HS-27A (cell line): ENCODE measurements around the gene IFI16.
"Not testable (repeated sequence)": the region's sequence is repeated elsewhere in the genome, so short reads cannot be mapped to it uniquely, and the experiment has no call there.

Experiments
- DNase-seq: peaks from one replicate; pipeline ENCODE4 v3.0.0-alpha.2; 2012; ENCODE audit warnings: low read depth, missing footprints

Gene IFI16

DNA sequence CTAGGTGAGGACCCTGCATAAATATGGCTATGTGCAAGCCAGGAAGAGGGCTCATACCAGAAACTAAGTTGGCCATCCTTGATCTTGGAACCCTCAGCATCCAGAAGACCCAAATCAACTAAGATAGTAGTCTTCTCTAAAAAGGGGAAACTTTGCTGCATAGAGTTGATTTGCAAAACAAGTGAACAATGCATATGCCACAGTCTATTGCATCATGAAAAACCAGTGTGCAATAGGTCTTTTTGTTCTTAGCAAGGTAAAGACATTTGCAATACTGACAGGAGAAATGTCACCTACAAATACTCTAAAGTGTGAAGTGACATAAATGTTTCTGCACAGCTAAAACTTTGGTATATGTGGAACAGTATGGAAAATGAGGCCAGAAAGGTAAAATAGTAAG lies 2.0 kb upstream of the IFI16 start:
- no peak for DNase-seq

DNA sequence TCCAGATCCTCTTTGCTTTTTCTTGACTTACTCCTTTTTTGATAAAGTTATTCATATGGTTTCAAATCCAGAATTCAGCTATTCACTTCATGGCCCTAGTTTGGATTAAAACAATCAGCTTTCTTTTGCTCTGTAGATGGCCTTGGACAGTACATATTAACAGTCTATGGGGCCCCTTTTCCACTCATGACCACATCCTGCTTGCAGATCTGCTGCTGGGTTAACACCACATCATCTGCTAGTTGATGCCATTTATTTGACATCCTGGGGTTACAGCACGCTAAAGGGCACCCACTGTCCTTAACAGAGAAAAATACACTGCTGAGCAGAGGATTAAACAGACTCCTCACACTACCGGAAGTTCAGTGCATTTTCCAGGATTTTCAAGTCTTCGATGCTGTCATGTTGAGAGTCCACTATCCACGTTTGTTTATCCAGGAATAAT lies 941 bp upstream of the IFI16 start:
- DNase-seq: no peak

DNA sequence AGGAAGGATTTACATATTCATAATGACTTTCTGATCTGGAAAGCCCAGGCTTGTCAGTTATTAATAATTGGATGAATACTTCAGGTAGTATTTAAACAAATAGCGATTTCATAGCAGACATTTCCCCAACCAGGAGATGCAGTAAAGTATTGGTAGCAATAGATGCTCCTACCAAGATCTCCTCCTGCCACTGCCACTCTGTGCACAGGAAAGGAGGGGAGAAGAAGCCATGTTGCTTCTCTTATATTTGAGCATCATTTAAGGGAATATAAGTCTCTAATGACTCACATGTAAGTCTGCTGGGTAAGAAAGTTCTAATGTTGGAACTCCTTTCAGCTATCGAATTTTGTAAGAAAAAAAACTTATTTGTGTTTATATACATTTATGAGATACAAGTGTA lies 420 bp upstream of the IFI16 start:
- no peak for DNase-seq

DNA sequence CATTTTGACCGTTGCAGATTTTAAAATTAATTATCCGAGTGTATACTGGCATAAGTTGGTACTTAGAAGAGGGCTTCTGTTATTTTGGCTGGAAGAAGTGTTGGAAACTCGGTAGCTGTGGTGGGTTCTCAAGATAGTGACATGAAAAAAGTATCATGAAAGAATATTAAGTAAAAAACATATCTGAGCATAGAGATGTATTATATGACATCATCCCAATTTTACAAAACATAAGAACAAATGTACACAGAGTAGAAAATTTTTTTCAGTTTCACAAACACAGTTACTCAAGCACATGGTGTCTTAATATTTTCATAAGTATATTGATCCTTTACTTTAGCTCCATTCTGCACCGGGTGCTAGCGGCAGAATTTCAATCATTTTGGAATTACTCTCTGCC lies 684 bp downstream of the IFI16 start:
- DNase-seq: no peak

DNA sequence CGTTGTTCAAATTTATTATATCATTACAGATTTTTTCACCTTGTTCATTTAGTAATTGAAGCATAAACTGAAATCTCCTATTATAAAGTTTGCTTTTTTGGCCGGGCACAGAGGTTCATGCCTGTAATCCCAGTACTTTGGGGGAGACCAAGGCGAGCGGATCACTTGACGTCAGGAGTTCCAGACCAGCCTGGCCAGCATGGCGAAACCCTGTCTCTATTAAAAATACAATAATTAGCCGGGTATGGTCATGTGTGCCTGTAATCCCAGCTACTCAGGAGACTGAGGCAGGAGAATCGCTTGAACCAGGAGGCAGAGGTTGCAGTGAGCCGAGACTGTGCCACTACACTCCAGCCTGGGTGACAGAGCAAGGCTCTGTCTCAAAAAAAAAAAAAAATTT lies 1.3 kb downstream of the IFI16 start:
- DNase-seq: not testable (repeated sequence)

DNA sequence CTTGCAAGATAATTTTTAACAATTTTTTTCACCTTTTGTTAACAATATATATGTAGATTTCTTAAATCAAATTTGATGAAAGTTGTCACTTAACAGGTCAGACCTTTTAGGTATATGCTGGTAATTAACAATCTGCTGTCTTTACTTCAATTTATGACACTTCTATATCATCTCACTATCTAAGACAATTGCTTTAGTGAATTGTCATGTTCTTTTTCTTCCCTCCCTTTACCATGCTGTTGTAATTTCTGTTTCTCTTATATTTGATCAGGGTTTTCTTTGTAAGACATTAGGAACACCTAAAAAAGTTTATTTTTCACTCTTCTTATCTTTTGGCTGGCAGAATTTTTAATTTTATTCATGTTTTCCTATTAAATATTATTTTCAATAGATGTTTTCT lies 2.0 kb downstream of the IFI16 start:
- DNase-seq: no peak

DNA sequence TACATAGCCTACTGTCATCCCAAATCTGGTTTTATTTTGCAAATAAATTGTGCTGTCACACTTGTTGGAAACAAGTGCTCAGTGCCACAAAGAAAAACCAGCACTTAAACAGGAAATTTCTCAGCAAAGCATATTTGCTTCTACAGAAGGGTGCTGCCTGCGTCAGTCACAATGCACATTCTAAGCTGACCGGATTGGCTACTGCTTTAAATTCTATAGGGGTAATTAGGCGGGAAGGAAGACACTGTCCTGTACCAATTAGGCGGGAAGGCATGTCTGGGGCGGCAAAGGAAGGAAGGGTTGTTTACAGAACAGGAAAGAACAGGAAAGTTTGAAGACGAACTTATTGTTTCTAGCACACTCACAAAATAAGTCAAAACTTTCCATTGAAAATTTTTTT lies 2.8 kb downstream of the IFI16 start:
- DNase-seq: no peak

DNA sequence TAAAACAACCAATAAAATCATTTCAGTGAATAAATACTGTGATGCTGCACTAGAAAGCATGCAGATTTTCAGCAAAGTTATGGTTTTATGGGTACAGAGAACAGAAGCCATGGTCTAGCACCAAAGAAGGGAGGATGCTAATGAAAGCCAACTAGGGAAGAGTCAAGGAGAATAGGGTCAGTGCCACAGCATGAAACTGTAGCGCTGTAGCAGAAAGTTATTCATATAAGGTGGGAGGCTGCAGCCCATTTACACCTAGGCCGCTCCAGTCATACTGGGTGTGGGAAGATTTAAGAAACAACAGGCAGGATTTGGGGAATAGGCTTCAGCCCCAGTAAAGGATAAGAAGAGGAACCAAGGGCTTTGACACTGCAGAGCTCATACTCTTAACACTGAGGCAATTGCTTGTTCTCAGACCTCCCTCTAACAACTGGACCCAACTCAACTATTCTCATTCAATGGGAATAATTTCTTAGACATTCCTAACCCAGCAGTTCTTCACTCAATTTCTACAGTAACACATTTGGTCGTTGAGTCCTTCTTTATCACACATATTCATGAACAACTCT lies 4.4 kb downstream of the IFI16 start:
- no peak for DNase-seq

DNA sequence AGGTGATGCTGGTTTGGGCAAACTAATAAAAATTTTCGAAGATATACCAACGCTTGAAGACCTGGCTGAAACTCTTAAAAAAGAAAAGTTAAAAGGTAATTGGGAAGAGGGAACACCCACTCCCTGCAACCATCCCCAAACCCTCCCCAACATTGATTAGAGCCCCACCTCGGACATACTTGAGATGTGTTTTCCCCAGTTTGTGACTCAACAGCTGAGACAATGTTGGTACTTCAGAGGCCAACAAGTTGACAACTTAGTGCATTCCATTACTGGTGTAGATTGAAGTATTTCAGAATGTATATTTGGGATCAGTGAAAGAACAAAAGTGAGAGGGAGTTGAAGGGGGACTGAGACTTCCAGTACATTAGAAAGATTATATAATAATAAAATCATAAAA lies 5.1 kb downstream of the IFI16 start:
- no peak for DNase-seq

DNA sequence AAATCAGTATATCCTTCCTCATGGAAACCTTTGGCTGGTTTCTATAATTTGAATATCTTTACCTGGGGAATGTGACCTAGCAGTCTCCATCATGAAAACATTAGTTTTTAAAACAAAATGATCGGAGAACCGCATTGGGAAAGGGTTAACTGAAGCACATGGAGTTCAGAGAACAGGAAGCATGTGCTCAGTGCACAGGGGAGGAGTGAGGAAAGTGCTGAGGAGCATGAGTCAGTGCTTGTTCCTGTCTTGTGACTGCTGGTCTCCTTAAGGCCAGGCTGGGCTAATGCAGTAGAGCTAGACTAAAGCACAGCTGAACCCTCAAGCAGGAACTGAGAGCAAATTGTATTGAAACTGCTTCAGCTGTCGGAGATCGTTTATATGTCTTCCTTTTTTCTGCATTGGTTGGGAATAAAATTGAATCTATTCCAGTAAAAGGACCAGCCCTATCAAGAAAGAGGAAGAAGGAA lies 5.8 kb downstream of the IFI16 start:
- no peak for DNase-seq

DNA sequence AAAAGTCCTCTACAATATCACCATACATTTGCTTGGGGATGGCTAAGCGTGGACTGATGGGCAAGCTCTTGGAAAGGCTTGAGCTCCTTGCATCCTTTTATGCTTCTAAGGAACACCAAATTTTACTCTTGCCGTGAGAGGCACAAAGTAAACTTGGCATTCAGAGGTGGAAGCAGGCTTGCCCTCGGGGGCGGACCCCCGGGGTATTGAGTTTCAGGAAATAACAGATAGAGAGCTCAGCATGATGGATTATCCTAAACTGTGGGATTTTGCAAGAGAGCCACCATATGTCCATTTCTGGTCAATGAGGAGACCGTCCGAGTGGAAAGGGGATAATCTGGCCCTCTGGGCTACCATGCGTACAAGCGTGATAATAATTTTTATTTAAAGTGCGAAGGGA lies 14.0 kb downstream of the IFI16 start:
- DNase-seq: no peak

DNA sequence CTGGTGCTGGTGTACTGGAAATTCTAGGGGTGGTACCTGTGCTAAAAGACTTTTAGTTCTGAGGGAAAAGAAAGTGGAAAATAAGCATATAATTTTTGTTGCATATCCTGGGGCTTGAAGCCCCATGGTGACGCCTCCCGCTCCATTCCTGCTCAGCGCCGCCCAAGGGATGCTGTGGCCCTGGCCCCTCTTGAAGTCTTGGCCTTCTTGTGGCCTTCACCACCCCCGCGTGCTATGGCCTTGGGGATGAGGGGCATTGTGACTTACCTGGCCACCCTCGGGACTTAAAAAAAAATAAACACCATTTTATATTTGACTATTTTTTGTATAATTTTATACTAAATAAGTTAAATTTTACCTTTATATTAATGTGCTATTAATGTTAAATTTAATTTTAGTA lies 15.3 kb downstream of the IFI16 start:
- DNase-seq: no peak

DNA sequence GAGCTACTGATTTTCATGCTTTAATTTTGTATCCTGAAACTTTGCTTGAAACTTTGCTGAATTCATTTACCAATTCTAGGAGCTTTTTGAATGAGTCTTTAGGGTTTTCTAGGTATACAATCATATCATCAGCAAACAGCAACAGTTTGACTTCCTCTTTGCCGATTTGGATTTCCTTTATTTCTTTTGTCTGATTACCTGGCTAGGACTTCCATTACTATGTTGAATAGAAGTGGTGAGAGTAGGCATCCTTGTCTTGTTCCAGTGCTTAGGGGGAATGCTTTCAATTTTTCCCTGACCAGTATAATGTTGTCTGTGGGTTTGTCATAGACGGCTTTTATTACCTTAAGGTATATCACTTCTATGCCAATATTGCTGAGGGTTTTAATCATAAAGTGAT lies 17.1 kb downstream of the IFI16 start:
- not testable (repeated sequence) for DNase-seq

DNA sequence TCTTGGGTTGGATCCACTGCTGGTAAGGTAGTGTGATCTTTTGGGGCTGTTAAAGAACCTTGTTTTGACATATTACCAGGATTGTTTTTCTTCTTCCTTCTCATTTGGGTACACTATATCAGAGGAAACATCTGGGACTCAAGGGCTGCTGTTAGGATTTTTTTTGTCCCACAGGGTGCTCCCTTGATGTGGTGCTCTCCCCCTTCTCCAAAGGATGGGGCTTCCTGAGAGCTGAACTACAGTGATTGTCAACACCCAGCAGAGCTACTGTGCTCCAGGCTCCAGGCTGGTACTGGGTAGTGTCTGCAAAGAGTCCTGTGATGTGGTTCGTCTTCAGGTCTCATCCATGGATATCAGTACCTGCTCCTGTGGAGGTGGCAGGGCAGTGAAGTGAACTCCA lies 20.6 kb downstream of the IFI16 start:
- no peak for DNase-seq

DNA sequence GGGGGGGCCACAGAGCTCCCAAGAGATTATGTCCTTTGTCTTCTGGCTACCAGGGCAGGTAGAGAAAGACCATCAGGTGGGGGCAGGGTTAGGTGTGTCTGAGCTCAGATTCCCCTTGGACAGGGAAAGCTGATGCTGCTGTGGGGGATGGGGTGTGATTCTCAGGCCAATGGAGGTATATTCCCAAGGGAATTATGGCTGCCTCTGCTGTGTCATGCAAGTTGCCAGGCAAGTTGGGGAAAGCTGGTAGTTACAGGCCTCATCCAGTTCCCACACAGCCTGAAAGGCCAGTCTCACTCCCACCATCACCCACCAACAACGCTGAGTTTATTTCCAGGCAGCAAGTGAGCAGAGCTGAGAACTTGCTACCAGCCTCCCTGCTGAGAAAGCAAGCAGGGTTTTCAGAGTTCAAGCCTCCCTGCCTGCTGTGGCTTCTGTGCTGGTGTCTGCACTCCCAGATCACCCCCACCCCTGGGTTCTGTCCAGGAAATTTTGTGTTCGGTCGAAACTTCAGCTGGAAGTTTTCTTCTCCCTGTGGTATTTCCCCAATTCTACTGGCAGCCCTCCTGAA lies 21.3 kb downstream of the IFI16 start:
- no peak for DNase-seq

DNA sequence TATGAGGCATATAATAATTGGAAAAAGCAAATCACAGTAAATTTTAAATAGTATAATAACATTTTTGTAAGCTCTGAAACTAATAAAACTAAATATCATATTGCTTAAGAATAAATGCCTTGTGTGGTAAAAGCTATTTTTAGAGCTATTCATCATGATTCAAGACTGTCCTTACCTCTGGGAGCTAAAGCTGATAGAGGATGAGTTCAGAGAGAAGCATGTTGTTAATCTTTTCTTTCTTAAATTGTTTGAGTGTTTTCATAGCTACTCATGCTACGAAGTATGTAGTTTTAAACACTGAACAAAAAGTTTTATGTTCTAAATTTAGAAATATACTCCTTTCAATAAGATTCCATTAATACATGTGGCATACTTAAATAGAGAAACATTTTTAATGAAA lies 30.5 kb downstream of the IFI16 start:
- no peak for DNase-seq

DNA sequence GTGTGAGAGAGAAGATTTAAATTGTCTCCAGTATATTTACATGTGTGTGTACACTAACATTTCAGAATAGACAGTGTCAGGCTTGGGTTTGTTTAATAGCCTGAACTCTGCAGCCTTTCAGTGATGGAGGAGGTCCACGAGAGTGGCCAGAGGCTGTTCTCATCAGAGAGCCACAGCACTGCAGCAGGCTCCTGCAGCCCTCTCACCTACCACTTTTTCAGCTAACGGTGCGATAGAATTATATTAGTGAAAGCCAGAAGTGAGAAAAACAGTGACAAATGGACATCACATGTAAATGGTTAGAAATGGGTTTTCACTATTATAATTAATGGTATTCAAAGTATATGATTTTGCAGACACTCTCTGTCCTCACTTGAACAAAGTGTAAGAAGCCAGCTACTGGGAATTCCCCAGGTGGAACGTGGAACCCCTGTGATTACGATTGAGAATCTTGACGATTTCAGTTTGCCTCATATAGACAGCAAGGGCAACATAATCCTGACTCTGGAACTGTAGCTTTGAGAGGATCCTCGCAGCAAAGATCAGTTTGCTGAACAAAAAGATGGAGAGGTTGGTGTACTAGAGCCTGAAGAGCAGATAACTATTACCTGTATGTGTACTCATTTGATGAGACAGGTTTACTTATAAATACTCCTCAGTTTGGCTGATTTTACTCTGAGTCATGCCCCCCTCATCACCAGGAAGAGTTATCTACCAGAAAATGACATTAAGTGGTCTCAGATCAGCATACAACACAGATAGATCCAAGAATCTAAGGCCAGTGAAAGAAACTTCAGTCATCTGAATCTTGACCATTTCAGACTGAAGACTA lies 31.4 kb downstream of the IFI16 start:
- no peak for DNase-seq

DNA sequence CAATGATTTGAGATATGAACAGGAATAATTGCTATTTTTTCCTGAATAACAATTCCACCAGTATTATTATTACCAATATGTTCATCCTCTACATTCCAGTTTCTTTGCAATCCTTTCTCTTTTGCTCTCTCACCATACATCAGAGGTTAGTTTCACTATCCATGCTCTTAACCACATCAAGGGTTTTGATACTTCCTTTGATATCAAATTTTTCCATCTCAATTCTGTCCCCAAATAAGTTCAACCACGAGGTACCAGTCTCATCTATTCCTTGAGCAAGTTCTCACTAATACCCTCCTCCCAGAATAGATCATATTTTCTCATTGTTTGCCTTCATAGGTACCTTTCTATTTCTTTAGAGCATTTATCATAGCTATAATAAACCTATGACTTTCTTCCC lies 36.8 kb downstream of the IFI16 start:
- DNase-seq: not testable (repeated sequence)

DNA sequence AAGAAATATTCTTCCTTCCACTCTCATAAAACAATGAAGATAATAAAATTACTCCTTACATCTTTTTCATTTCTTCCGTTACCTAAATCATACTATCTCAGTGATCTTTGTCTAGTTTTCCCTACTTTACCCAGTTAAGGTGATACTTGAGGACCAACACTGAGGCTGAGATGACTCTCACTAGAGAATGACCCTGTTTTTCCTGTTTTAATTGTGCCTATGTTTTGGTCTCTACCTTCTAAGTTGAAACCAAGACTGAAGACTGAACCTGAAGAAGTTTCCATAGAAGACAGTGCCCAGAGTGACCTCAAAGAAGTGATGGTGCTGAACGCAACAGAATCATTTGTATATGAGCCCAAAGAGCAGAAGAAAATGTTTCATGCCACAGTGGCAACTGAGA lies 41.7 kb downstream of the IFI16 start:
- DNase-seq: no peak

DNA sequence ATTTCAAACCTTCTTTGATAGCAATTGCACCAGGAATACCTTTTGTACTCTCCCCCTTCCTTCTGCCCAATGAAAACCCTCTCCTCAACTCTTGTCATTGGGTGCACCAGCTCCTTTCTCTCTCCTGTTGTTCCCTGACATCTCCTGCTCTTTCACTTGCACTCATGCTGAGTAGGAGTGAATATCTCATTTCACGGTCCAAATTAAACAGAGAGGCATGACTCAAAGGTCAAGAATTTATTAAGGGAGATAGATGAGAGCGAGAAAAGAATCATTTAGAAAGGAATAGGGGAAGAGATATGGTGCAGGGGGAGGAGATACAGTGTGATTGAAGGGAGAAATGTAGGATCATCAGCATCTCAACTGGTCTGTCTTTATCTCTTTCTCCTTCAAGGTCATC lies 44.7 kb downstream of the IFI16 start:
- no peak for DNase-seq

DNA sequence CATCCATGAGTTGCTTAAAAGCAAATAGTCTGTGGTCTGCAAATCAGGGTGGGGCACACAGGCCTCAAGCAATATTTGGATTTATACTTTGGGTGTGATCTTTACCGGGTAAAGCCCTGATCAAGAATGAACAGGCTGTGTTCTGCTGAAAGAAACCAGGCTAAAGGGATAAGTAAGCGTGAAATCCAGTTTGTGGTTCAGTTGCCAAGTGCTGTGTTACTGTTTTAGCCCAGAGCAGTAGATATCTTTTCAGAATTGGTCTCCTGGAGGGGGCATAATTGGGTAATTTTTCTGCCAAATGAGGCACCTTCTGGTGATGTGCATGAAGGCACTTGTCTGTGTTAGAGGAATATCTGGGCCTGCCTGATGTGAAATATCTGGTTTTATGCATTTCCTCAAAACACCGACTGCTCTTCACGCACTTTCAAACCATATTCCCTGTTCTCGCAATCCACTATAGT lies 45.5 kb downstream of the IFI16 start:
- DNase-seq: no peak

DNA sequence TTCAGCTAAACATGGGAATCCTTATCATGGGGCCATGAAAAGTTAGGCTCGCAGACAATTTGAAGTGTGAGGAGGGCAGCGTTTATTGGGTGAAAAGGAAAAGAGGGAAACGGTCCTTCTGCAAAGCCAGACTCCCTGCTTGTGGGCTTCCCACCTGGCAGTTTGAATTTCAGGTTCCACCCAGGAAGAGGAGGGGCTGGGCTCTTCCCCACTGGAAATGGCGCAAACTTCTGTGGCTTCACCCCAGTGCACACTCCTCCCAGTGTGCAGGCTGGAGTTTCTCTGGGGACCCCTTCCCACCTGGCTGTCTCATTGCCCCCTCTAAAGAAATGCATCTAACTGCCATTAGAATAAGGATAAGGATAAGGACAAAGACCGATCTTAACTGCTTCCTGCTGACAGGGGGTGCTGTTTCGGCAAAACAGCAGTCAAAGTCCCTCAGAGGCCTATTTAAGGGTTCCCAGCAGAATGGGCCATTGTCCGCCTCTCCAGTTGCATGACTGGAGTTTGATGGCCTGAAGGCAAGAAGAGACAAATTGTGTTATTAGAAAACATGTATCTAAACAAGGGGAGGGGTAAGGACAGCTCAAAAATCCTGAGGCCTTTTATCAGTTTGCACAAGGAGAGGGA lies 46.5 kb downstream of the IFI16 start:
- no peak for DNase-seq

DNA sequence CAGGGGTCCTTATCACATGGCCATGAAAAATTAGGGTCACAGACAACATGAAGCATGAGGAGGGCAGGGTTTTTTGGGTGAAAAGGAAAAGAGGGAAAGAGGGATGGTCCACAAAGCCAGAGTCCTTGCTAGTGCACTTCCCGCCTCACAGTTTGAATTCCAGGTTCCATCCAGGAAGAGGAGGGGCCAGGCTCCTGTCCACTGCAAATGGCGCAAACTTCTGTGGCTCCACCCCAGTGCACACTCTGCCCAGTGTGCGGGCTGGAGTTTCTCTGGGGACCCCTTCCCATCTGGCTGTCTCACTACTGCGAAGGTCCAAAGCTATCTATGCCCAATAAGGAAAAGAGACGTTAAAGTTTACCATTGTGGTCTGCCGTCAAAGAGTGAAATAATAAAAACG lies 49.0 kb downstream of the IFI16 start:
- DNase-seq: no peak
